PFSK-1 (cell line): Measurements from ENCODE around the gene EDN1.

Experiments used
- FOXP2 ChIP-seq: optimal IDR thresholded peaks from 2 replicates; pipeline ENCODE3; 2011; ENCODE audit warnings: borderline replicate concordance, control low read depth, inconsistent platforms; ENCODE audit not compliant: insufficient read depth; ENCODE audit errors: extremely low read length, extremely low read depth
- POLR2AphosphoS5 ChIP-seq: IDR thresholded peaks from 2 replicates; pipeline ENCODE4 v1.6.1; 2012; ENCODE audit warnings: low read depth, mild to moderate bottlenecking, control low read depth, low read length, moderate library complexity
- SIN3A ChIP-seq: IDR thresholded peaks from 2 replicates; pipeline ENCODE4 v1.6.1; 2012; ENCODE audit warnings: mild to moderate bottlenecking, low read length, moderate library complexity, borderline replicate concordance; ENCODE audit not compliant: insufficient read depth
- TAF1 ChIP-seq: IDR thresholded peaks from 2 replicates; pipeline ENCODE4 v1.6.1; 2012; ENCODE audit warnings: low read length, control low read depth, borderline replicate concordance; ENCODE audit not compliant: insufficient read depth
- TF ChIP-seq, protein P1 (sequence below), 2 experiments: IDR thresholded peaks; 2 replicates each; pipeline versions ENCODE4 v1.6.1 to v1.8.0; 2011 to 2012; ENCODE audit warnings: low read depth in 2 of 2, low read length in 2 of 2, control low read depth in 1 of 2, inconsistent platforms in 1 of 2, mild to moderate bottlenecking in 1 of 2, moderate library complexity in 1 of 2; ENCODE audit not compliant: insufficient read depth in 1 of 2

EDN1 gene

DNA sequence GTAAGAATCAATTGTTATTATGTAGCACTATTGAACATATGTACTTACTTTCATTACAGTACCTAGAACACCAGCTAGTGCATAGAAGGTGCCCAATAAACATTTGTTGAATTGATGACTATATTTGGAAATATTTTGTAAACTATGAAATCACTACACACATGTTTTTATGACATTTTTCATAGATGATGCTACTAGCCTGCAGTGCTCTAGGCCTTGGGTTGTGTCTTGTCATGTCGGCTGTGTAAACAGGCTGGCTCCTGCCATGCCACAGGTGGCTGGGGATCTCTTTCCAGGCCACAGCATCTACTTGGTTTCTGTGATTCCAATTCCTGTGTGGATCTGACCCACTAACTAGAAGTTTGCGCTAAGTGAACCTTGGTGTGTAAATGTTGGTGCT is 43.3 kb upstream of the EDN1 start:
- TF ChIP-seq POLR2AphosphoS5 (no peak), TAF1 (no peak), FOXP2 (no peak), SIN3A (no peak)
- TF ChIP-seq, protein P1, sequence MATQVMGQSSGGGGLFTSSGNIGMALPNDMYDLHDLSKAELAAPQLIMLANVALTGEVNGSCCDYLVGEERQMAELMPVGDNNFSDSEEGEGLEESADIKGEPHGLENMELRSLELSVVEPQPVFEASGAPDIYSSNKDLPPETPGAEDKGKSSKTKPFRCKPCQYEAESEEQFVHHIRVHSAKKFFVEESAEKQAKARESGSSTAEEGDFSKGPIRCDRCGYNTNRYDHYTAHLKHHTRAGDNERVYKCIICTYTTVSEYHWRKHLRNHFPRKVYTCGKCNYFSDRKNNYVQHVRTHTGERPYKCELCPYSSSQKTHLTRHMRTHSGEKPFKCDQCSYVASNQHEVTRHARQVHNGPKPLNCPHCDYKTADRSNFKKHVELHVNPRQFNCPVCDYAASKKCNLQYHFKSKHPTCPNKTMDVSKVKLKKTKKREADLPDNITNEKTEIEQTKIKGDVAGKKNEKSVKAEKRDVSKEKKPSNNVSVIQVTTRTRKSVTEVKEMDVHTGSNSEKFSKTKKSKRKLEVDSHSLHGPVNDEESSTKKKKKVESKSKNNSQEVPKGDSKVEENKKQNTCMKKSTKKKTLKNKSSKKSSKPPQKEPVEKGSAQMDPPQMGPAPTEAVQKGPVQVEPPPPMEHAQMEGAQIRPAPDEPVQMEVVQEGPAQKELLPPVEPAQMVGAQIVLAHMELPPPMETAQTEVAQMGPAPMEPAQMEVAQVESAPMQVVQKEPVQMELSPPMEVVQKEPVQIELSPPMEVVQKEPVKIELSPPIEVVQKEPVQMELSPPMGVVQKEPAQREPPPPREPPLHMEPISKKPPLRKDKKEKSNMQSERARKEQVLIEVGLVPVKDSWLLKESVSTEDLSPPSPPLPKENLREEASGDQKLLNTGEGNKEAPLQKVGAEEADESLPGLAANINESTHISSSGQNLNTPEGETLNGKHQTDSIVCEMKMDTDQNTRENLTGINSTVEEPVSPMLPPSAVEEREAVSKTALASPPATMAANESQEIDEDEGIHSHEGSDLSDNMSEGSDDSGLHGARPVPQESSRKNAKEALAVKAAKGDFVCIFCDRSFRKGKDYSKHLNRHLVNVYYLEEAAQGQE (IDR thresholded peaks at IDR 0.05; ENCODE audit: insufficient read depth in 1 of 2, low read depth in 2 of 2, low read length in 2 of 2): no peak

DNA sequence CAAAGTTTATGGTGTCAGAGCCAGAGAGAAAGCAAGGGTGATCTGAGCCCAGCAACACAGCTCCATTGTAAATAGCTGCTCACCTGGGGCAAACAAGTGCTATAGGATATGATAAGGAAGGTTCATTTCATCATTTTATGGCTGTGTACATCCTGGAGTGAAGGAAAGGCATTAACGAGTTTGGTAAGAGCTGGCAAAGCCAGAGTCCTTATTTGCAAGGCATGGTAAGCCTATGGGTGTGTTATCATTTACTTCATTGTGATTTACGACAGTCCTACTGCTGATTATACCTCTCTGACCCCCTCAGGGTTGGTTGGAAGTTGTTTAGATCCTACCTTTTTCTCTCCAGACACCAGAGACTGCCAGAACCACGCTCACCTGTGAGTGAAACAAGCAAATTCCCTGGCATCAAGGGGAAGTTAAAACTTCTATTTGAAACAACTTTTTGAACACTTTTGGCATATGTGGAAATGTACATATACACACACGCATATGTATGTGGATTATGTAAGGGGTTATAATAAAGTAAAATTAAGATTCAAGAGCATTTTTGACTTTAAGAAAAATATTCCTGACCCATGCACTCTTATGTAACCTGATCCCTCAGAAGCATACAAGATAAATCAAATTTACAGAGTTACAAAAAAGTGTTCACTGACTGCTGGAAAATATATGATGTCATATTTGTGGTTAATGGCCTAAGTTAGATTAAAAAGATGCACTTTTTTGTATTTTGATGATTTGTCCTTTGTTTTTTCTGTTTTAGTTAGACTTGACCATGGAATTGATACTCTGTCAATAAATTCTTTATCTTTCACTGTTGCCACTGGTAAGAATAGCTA is 40.4 kb upstream of the EDN1 start:
- no peak for TF ChIP-seq SIN3A
- no peak for TF ChIP-seq POLR2AphosphoS5
- TF ChIP-seq FOXP2: no peak
- TF ChIP-seq, protein P1 (IDR thresholded peaks at IDR 0.05; ENCODE audit: insufficient read depth in 1 of 2, low read depth in 2 of 2, low read length in 2 of 2): no peak
- no peak for TF ChIP-seq TAF1

DNA sequence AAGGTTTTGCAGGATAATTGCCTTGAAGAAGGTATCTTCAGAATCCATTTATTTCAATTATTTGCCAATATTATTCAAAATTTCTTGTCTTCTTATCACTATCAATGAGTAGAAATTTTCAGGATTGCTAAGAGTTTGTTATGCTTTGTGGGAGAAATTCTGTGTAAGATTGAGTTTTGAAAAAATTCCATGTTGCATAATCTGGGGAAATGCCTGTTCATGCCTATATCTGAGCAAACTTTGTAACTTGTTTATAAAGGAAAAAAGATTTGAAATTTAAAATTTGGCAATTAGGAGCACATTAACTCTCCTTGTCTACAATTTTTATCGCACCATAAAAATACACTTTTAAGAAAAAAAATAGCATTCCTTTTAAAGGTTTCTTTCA is 39.8 kb upstream of the EDN1 start:
- TF ChIP-seq, protein P1 (IDR thresholded peaks at IDR 0.05; ENCODE audit: insufficient read depth in 1 of 2, low read depth in 2 of 2, low read length in 2 of 2): no peak
- TF ChIP-seq TAF1: no peak
- TF ChIP-seq POLR2AphosphoS5: no peak
- TF ChIP-seq FOXP2: no peak
- TF ChIP-seq SIN3A: no peak

DNA sequence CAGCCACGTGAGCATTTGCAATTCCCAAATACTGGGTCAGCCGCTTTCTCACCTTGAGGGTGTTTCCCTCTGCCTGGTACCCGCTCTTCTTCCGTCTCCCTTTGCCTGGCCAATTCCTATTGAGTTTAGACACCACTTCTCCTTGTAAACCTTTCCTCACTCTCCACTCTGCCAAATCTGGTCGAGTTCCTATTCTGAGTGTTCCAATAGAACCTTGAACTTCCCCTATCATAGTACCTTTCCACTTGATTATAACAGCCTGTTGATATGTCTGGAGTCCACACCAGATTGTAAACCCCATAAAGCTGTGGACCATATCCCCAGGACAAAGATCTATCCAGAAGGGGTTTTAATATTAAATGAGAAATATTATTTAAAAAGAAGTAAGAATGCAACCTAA is 36.0 kb upstream of the EDN1 start:
- TF ChIP-seq, protein P1 (IDR thresholded peaks at IDR 0.05; ENCODE audit: insufficient read depth in 1 of 2, low read depth in 2 of 2, low read length in 2 of 2): no peak
- TF ChIP-seq FOXP2 (no peak), POLR2AphosphoS5 (no peak), TAF1 (no peak), SIN3A (no peak)
